CD4-positive, alpha-beta T cell (primary cell): Measurements from ENCODE around the gene LARGE1. TPM values are rescaled to one million over a fixed set of nuclear protein-coding genes. Genes with fewer than 3 reads are reported as not detected.

ENCODE experiments used
- ATAC-seq: fragments of 200-7000 bp; cut with Tn5 transposase; one replicate; pipeline ENCODE4 v1.10.0; 2022; ENCODE audit warnings: mild to moderate bottlenecking; ENCODE audit not compliant: poor library complexity
- CTCF ChIA-PET: fragments of 350-600 bp; sonication (Branson Sonifier 250); formaldehyde crosslinking; loops from one replicate; lab custom pipeline; 2021; ENCODE audit warnings: antibody characterized with exemption, inconsistent platforms; lab: Charles Lee
- POLR2A ChIA-PET: fragments of 350-600 bp; sonication (Branson Sonifier 250); formaldehyde crosslinking; loops from one replicate; lab custom pipeline; 2021; ENCODE audit warnings: antibody characterized with exemption, inconsistent platforms; lab: Charles Lee
- DNase-seq, 14 experiments: peaks; one replicate each; pipeline ENCODE4 v3.0.0-alpha.2; 2013 to 2020; ENCODE audit warnings: mixed read lengths in 2 of 14
- H3K27ac ChIP-seq, 2 donors: one replicate each; pipeline versions ENCODE4 v1.5.1 to v1.7.0; 2013; ENCODE audit warnings: low read length in 2 of 2, low read depth in 1 of 2, mild to moderate bottlenecking in 1 of 2
- H3K27me3 ChIP-seq, 2 experiments: 1 replicate in 1 of 2; 2 replicates in 1 of 2; pipeline versions ENCODE4 v1.6.1 to v1.7.0; 2013; ENCODE audit warnings: low read length in 2 of 2, control low read depth in 1 of 2, mild to moderate bottlenecking in 1 of 2, moderate library complexity in 1 of 2; ENCODE audit not compliant: insufficient read depth in 2 of 2, control insufficient read depth in 1 of 2
- H3K36me3 ChIP-seq: one replicate; pipeline ENCODE4 v1.6.1; 2013; ENCODE audit warnings: low read length, control low read depth; ENCODE audit not compliant: insufficient read depth
- H3K4me1 ChIP-seq: one replicate; pipeline ENCODE4 v1.6.1; 2013; ENCODE audit warnings: low read length, control low read depth; ENCODE audit not compliant: insufficient read depth
- H3K4me3 ChIP-seq: one replicate; pipeline ENCODE4 v1.5.1; 2013; ENCODE audit warnings: mild to moderate bottlenecking, low read length, moderate library complexity
- H3K9me3 ChIP-seq, 2 experiments: 1 replicate in 1 of 2; 2 replicates in 1 of 2; pipeline versions ENCODE4 v1.6.1 to v1.7.0; 2013; ENCODE audit warnings: low read length in 2 of 2, mild to moderate bottlenecking in 2 of 2, control low read depth in 1 of 2, moderate library complexity in 1 of 2; ENCODE audit not compliant: control insufficient read depth in 1 of 2, insufficient read depth in 1 of 2
- H3K27ac Mint-ChIP-seq: one replicate; pipeline ENCODE4 v1.8.0; 2020; ENCODE audit warnings: mixed read lengths
- H3K27me3 Mint-ChIP-seq: one replicate; pipeline ENCODE4 v1.8.0; 2021; ENCODE audit warnings: mixed read lengths
- H3K36me3 Mint-ChIP-seq: one replicate; pipeline ENCODE4 v1.8.0; 2021; ENCODE audit warnings: low read depth, mixed read lengths
- H3K4me1 Mint-ChIP-seq: one replicate; pipeline ENCODE4 v1.8.0; 2021; ENCODE audit warnings: low read depth, mixed read lengths
- H3K4me3 Mint-ChIP-seq: one replicate; pipeline ENCODE4 v1.8.0; 2020; ENCODE audit warnings: mild to moderate bottlenecking, mixed read lengths
- H3K9me3 Mint-ChIP-seq: one replicate; pipeline ENCODE4 v1.8.0; 2020; ENCODE audit warnings: mixed read lengths
- CTCF ChIP-seq: fragments of 200-600 bp; IDR thresholded peaks from one replicate; pipeline ENCODE4 v1.8.0; 2022; ENCODE audit warnings: antibody characterized with exemption, mild to moderate bottlenecking
- intact Hi-C, 2 experiments: fragments of 100-400 bp; cut with DNase I in 1 of 2; cut with micrococcal nuclease in 1 of 2; formaldehyde crosslinking; loops; one replicate each; pipeline versions ENCODE4 v1.15.1 to v1.9.0; 2023 to 2025; cut with DNase I, micrococcal nuclease
- total RNA-seq, 174 experiments: library from RNA in 2 of 174; stranded (reverse) in 2 of 174; gene quantifications; one replicate each; pipeline ENCODE4 v1.2.3 and lab custom pipeline; 2021 to 2026

Gene LARGE1
- total RNA-seq, 2 experiments from 2014 or later = 0.14 to 0.70 TPM

GRCh38 chr22:33529424-33530113 is 390.7 kb downstream of the LARGE1 start:
- no peaks in the 10 kb centered on the region for H3K4me1 Mint-ChIP-seq
- no peak overlapping the region for H3K4me3 ChIP-seq
- no peak overlapping the region for H3K27ac ChIP-seq
- H3K4me1 ChIP-seq = no peaks in the 10 kb centered on the region
- DNase-seq (no peak), ATAC-seq (no peak)
- no peaks in the 10 kb centered on the region for H3K36me3 Mint-ChIP-seq
- ChIA-PET POLR2A (no interaction called here), CTCF (interaction anchor here (1.2 kb wide), 1 partner anchor 29 kb away, joined by 3 read pairs; no protein-coding TSS in a partner anchor)
- no peak for TF ChIP-seq CTCF
- peaks cover 5% of the 10 kb centered on the region for H3K9me3 Mint-ChIP-seq
- H3K27me3 Mint-ChIP-seq = no peaks in the 10 kb centered on the region
- intact Hi-C loops = no loop called here
- H3K27ac Mint-ChIP-seq = no peak overlapping the region
- peaks cover 0 to 11% of the 10 kb centered on the region in 2 experiments for H3K9me3 ChIP-seq
- H3K36me3 ChIP-seq = no peaks in the 10 kb centered on the region
- H3K27me3 ChIP-seq = no peaks in the 10 kb centered on the region
- no peak overlapping the region for H3K4me3 Mint-ChIP-seq

- TF ChIP-seq CTCF = no peak
- Histone ChIP-seq H3K27me3 (no peaks in the 10 kb centered on the region), H3K27ac (no peak overlapping the region), H3K4me3 (no peak overlapping the region), H3K36me3 (no peaks in the 10 kb centered on the region), H3K9me3 (peaks cover 0 to 4% of the 10 kb centered on the region in 2 experiments), H3K4me1 (no peaks in the 10 kb centered on the region)
- ATAC-seq (no peak), DNase-seq (no peak)
- POLR2A ChIA-PET = no interaction called here
- Mint-ChIP-seq H3K4me1 (no peaks in the 10 kb centered on the region), H3K27me3 (no peaks in the 10 kb centered on the region), H3K9me3 (peaks cover 5% of the 10 kb centered on the region), H3K4me3 (no peak overlapping the region), H3K27ac (no peak overlapping the region), H3K36me3 (no peaks in the 10 kb centered on the region)
- CTCF ChIA-PET = interaction anchor here (1.2 kb wide), 1 partner anchor 31 kb away, joined by 3 read pairs; no protein-coding TSS in a partner anchor
- intact Hi-C loops = no loop called here
Observed at GRCh38 chr22:33528183-33528582, 392.1 kb downstream of the LARGE1 start.

GRCh38 chr22:33526434-33527107 is 393.7 kb downstream of the LARGE1 start:
- Mint-ChIP-seq H3K4me3 (no peak overlapping the region), H3K27me3 (no peaks in the 10 kb centered on the region), H3K27ac (no peak overlapping the region), H3K9me3 (peaks cover 5% of the 10 kb centered on the region), H3K4me1 (no peaks in the 10 kb centered on the region), H3K36me3 (no peaks in the 10 kb centered on the region)
- no peak overlapping the region for H3K27ac ChIP-seq
- H3K4me3 ChIP-seq = no peak overlapping the region
- TF ChIP-seq CTCF = no peak
- intact Hi-C loops = no loop called here
- H3K4me1 ChIP-seq = no peaks in the 10 kb centered on the region
- ChIA-PET CTCF (no interaction called here), POLR2A (no interaction called here)
- no peaks in the 10 kb centered on the region for H3K36me3 ChIP-seq
- DNase-seq (no peak), ATAC-seq (no peak)
- H3K9me3 ChIP-seq = peaks cover 0 to 11% of the 10 kb centered on the region in 2 experiments
- H3K27me3 ChIP-seq = no peaks in the 10 kb centered on the region
